HEK293 (cell line): ENCODE data around the gene IL2RA.
A peak's percentile ranks its signal among the peaks of the same experiment; 100 is the strongest.

ENCODE experiments used
- CTCF ChIA-PET: fragments of 350-600 bp; formaldehyde crosslinking; extraction: SDS; loops from one replicate; lab custom pipeline; 2021; ENCODE audit warnings: antibody characterized with exemption; lab: Yijun Ruan, JAX
- POLR2A ChIA-PET: fragments of 300-600 bp; formaldehyde crosslinking; extraction: SDS; loops from one replicate; lab custom pipeline; 2020; ENCODE audit warnings: antibody characterized with exemption, inconsistent platforms; lab: Yijun Ruan, JAX
- H3K27ac ChIP-seq: fragments of 200-500 bp; sonication (Bioruptor generic); 2 replicates; pipeline ENCODE4 v1.5.1; 2014; ENCODE audit warnings: low read depth, low read length, control low read depth, inconsistent platforms; ENCODE audit errors: extremely low read depth
- H3K36me3 ChIP-seq, 2 experiments: fragments of 200-500 bp in 1 of 2; sonication (Bioruptor generic) in 1 of 2; 1 replicate in 1 of 2; 2 replicates in 1 of 2; pipeline ENCODE4 v1.5.1; 2014 to 2017; ENCODE audit warnings: inconsistent platforms in 2 of 2, low read length in 2 of 2; ENCODE audit not compliant: control insufficient read depth in 2 of 2, insufficient read depth in 1 of 2
- H3K4me1 ChIP-seq: fragments of 200-500 bp; sonication (Bioruptor generic); 2 replicates; pipeline ENCODE4 v1.5.1; 2014; ENCODE audit warnings: mild to moderate bottlenecking, low read length, inconsistent platforms; ENCODE audit not compliant: control insufficient read depth, insufficient read depth
- H3K4me3 ChIP-seq: 2 replicates; pipeline ENCODE4 v1.5.1; 2011; ENCODE audit warnings: low read depth, mild to moderate bottlenecking, control low read depth, low read length, moderate library complexity
- H3K9me3 ChIP-seq: fragments of 200-500 bp; sonication (Bioruptor generic); 2 replicates; pipeline ENCODE4 v1.5.1; 2014; ENCODE audit warnings: low read depth, low read length, inconsistent platforms; ENCODE audit not compliant: control insufficient read depth, insufficient read depth
- HOXA7 ChIP-seq: sonication (generic); formaldehyde crosslinking; IDR thresholded peaks from 2 replicates; pipeline ENCODE4 v1.8.1; 2022; ENCODE audit warnings: missing genetic modification reagents, borderline replicate concordance
- ZNF146 ChIP-seq: fragments of 450-650 bp; formaldehyde crosslinking; IDR thresholded peaks from 2 replicates; pipeline ENCODE4 v1.5.1; 2016; ENCODE audit warnings: missing biosample characterization, missing genetic modification characterization
- ZNF155 ChIP-seq: fragments of 450-650 bp; formaldehyde crosslinking; IDR thresholded peaks from 2 replicates; pipeline ENCODE4 v1.5.1; 2016; ENCODE audit warnings: missing biosample characterization, missing genetic modification characterization
- ZNF16 ChIP-seq: fragments of 450-650 bp; formaldehyde crosslinking; IDR thresholded peaks from 2 replicates; pipeline ENCODE4 v1.5.1; 2016; ENCODE audit warnings: low read depth, missing biosample characterization, missing genetic modification characterization
- ZNF211 ChIP-seq: fragments of 450-650 bp; formaldehyde crosslinking; IDR thresholded peaks from 2 replicates; pipeline ENCODE4 v1.5.1; 2016; ENCODE audit warnings: low read depth, missing biosample characterization, missing genetic modification characterization
- ZNF37A ChIP-seq: fragments of 450-650 bp; IDR thresholded peaks from 2 replicates; pipeline ENCODE4 v1.5.1; 2018; ENCODE audit warnings: missing biosample characterization, missing genetic modification characterization
- ZNF664 ChIP-seq: fragments of 450-650 bp; formaldehyde crosslinking; IDR thresholded peaks from 2 replicates; pipeline ENCODE4 v1.5.1; 2016; ENCODE audit warnings: missing biosample characterization, missing genetic modification characterization
- TF ChIP-seq, protein P1 (sequence below): fragments of 450-650 bp; formaldehyde crosslinking; IDR thresholded peaks from 2 replicates; pipeline ENCODE4 v1.5.1; 2017; ENCODE audit warnings: missing biosample characterization, missing genetic modification characterization
- TF ChIP-seq, protein P2 (sequence below): fragments of 450-650 bp; formaldehyde crosslinking; IDR thresholded peaks from 2 replicates; pipeline ENCODE4 v1.5.1; 2016; ENCODE audit warnings: missing biosample characterization, missing genetic modification characterization, borderline replicate concordance
- TF ChIP-seq, protein P3 (sequence below): fragments of 450-650 bp; formaldehyde crosslinking; IDR thresholded peaks from 2 replicates; pipeline ENCODE4 v1.5.1; 2017; ENCODE audit warnings: missing biosample characterization, missing genetic modification characterization
- TF ChIP-seq, protein P4 (sequence below): fragments of 450-650 bp; formaldehyde crosslinking; IDR thresholded peaks from 2 replicates; pipeline ENCODE4 v1.5.1; 2016; ENCODE audit warnings: missing biosample characterization, missing genetic modification characterization, borderline replicate concordance
- TF ChIP-seq, protein P5 (sequence below): fragments of 450-650 bp; formaldehyde crosslinking; conservative IDR thresholded peaks from 2 replicates; pipeline ENCODE4 v1.5.1; 2016; ENCODE audit warnings: low read depth, missing biosample characterization, missing genetic modification characterization
- TF ChIP-seq, protein P6 (sequence below): fragments of 450-650 bp; formaldehyde crosslinking; IDR thresholded peaks from 2 replicates; pipeline ENCODE4 v1.5.1; 2016; ENCODE audit warnings: missing biosample characterization, missing genetic modification characterization

IL2RA gene

DNA sequence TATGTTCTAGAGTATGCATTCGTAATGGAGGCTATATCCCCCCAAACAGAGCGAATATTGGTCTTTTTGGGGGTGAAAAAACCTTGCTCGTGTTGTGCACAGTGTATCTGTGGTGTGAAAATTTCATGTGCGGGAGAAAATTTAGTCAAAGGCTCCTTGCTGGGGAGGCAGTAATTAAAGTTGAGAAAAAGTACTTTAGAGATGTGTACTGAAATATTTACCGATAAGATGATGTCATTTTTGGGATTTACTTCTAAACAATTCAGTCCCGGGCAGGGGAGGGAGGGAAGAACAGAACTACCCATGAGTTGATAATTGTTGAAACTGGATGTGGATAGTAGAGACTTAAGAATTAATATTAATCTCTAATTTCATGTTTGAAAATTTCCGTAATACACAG lies 36.0 kb upstream of the IL2RA start:
- Histone ChIP-seq H3K9me3 (no peaks in the 10 kb centered on the region), H3K27ac (no peak overlapping the region), H3K4me1 (peaks cover 13% of the 10 kb centered on the region; the same call in 1 of the 2 replicates), H3K36me3 (peaks cover 30 to 56% of the 10 kb centered on the region in 2 experiments), H3K4me3 (no peak overlapping the region)
- ChIA-PET POLR2A (no interaction called here), CTCF (no interaction called here)
- TF ChIP-seq, protein P1, sequence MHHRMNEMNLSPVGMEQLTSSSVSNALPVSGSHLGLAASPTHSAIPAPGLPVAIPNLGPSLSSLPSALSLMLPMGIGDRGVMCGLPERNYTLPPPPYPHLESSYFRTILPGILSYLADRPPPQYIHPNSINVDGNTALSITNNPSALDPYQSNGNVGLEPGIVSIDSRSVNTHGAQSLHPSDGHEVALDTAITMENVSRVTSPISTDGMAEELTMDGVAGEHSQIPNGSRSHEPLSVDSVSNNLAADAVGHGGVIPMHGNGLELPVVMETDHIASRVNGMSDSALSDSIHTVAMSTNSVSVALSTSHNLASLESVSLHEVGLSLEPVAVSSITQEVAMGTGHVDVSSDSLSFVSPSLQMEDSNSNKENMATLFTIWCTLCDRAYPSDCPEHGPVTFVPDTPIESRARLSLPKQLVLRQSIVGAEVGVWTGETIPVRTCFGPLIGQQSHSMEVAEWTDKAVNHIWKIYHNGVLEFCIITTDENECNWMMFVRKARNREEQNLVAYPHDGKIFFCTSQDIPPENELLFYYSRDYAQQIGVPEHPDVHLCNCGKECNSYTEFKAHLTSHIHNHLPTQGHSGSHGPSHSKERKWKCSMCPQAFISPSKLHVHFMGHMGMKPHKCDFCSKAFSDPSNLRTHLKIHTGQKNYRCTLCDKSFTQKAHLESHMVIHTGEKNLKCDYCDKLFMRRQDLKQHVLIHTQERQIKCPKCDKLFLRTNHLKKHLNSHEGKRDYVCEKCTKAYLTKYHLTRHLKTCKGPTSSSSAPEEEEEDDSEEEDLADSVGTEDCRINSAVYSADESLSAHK (tag by site-specific recombination) = no peak
- TF ChIP-seq, protein P2, sequence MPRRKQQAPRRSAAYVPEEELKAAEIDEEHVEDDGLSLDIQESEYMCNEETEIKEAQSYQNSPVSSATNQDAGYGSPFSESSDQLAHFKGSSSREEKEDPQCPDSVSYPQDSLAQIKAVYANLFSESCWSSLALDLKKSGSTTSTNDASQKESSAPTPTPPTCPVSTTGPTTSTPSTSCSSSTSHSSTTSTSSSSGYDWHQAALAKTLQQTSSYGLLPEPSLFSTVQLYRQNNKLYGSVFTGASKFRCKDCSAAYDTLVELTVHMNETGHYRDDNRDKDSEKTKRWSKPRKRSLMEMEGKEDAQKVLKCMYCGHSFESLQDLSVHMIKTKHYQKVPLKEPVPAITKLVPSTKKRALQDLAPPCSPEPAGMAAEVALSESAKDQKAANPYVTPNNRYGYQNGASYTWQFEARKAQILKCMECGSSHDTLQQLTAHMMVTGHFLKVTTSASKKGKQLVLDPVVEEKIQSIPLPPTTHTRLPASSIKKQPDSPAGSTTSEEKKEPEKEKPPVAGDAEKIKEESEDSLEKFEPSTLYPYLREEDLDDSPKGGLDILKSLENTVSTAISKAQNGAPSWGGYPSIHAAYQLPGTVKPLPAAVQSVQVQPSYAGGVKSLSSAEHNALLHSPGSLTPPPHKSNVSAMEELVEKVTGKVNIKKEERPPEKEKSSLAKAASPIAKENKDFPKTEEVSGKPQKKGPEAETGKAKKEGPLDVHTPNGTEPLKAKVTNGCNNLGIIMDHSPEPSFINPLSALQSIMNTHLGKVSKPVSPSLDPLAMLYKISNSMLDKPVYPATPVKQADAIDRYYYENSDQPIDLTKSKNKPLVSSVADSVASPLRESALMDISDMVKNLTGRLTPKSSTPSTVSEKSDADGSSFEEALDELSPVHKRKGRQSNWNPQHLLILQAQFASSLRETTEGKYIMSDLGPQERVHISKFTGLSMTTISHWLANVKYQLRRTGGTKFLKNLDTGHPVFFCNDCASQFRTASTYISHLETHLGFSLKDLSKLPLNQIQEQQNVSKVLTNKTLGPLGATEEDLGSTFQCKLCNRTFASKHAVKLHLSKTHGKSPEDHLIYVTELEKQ (tag by site-specific recombination) = no peak
- TF ChIP-seq, protein P3, sequence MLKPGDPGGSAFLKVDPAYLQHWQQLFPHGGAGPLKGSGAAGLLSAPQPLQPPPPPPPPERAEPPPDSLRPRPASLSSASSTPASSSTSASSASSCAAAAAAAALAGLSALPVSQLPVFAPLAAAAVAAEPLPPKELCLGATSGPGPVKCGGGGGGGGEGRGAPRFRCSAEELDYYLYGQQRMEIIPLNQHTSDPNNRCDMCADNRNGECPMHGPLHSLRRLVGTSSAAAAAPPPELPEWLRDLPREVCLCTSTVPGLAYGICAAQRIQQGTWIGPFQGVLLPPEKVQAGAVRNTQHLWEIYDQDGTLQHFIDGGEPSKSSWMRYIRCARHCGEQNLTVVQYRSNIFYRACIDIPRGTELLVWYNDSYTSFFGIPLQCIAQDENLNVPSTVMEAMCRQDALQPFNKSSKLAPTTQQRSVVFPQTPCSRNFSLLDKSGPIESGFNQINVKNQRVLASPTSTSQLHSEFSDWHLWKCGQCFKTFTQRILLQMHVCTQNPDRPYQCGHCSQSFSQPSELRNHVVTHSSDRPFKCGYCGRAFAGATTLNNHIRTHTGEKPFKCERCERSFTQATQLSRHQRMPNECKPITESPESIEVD (tag by site-specific recombination) = peak; percentile 55; the same call in 1 of the 2 replicates

DNA sequence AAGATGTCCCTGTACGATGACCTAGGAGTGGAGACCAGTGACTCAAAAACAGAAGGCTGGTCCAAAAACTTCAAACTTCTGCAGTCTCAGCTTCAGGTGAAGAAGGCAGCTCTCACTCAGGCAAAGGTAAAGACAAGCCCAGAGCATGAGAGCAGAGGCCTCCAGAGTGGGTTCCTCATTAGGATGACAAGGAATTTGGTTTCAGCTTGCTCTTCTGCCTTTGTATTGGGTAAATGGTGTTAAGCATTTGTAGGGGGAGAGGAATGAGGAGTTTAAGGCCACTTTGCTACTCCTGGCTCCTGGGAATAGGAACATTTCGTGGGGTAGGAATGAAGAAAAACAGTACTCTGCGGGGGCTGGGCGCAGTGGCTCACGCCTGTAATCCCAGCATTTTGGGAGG lies 34.9 kb upstream of the IL2RA start:
- POLR2A ChIA-PET = no interaction called here
- CTCF ChIA-PET = interaction anchor here (0.6 to 1.2 kb wide), 2 partner anchors 10 to 55 kb away, joined by 4 to 7 read pairs; no protein-coding TSS in a partner anchor
- TF ChIP-seq, protein P4, sequence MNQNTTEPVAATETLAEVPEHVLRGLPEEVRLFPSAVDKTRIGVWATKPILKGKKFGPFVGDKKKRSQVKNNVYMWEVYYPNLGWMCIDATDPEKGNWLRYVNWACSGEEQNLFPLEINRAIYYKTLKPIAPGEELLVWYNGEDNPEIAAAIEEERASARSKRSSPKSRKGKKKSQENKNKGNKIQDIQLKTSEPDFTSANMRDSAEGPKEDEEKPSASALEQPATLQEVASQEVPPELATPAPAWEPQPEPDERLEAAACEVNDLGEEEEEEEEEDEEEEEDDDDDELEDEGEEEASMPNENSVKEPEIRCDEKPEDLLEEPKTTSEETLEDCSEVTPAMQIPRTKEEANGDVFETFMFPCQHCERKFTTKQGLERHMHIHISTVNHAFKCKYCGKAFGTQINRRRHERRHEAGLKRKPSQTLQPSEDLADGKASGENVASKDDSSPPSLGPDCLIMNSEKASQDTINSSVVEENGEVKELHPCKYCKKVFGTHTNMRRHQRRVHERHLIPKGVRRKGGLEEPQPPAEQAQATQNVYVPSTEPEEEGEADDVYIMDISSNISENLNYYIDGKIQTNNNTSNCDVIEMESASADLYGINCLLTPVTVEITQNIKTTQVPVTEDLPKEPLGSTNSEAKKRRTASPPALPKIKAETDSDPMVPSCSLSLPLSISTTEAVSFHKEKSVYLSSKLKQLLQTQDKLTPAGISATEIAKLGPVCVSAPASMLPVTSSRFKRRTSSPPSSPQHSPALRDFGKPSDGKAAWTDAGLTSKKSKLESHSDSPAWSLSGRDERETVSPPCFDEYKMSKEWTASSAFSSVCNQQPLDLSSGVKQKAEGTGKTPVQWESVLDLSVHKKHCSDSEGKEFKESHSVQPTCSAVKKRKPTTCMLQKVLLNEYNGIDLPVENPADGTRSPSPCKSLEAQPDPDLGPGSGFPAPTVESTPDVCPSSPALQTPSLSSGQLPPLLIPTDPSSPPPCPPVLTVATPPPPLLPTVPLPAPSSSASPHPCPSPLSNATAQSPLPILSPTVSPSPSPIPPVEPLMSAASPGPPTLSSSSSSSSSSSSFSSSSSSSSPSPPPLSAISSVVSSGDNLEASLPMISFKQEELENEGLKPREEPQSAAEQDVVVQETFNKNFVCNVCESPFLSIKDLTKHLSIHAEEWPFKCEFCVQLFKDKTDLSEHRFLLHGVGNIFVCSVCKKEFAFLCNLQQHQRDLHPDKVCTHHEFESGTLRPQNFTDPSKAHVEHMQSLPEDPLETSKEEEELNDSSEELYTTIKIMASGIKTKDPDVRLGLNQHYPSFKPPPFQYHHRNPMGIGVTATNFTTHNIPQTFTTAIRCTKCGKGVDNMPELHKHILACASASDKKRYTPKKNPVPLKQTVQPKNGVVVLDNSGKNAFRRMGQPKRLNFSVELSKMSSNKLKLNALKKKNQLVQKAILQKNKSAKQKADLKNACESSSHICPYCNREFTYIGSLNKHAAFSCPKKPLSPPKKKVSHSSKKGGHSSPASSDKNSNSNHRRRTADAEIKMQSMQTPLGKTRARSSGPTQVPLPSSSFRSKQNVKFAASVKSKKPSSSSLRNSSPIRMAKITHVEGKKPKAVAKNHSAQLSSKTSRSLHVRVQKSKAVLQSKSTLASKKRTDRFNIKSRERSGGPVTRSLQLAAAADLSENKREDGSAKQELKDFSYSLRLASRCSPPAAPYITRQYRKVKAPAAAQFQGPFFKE = no peak
- no peak for TF ChIP-seq HOXA7 (CRISPR knock-in tag)
- no peak for TF ChIP-seq ZNF37A
- TF ChIP-seq, protein P5, sequence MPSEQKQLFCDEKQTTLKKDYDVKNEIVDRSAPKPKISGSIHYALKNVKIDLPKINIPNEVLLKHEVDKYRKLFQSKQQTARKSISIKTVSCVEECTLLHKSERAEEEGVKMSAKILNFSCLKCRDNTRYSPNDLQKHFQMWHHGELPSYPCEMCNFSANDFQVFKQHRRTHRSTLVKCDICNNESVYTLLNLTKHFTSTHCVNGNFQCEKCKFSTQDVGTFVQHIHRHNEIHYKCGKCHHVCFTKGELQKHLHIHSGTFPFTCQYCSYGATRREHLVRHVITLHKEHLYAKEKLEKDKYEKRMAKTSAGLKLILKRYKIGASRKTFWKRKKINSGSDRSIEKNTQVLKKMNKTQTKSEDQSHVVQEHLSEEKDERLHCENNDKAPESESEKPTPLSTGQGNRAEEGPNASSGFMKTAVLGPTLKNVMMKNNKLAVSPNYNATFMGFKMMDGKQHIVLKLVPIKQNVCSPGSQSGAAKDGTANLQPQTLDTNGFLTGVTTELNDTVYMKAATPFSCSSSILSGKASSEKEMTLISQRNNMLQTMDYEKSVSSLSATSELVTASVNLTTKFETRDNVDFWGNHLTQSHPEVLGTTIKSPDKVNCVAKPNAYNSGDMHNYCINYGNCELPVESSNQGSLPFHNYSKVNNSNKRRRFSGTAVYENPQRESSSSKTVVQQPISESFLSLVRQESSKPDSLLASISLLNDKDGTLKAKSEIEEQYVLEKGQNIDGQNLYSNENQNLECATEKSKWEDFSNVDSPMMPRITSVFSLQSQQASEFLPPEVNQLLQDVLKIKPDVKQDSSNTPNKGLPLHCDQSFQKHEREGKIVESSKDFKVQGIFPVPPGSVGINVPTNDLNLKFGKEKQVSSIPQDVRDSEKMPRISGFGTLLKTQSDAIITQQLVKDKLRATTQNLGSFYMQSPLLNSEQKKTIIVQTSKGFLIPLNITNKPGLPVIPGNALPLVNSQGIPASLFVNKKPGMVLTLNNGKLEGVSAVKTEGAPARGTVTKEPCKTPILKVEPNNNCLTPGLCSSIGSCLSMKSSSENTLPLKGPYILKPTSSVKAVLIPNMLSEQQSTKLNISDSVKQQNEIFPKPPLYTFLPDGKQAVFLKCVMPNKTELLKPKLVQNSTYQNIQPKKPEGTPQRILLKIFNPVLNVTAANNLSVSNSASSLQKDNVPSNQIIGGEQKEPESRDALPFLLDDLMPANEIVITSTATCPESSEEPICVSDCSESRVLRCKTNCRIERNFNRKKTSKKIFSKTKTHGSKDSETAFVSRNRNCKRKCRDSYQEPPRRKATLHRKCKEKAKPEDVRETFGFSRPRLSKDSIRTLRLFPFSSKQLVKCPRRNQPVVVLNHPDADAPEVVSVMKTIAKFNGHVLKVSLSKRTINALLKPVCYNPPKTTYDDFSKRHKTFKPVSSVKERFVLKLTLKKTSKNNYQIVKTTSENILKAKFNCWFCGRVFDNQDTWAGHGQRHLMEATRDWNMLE = no peak
- TF ChIP-seq ZNF155 = no peak
- no peak for TF ChIP-seq ZNF664
- TF ChIP-seq ZNF211 (tag by site-specific recombination) = no peak
- no peak for TF ChIP-seq ZNF16 (tag by site-specific recombination)
- TF ChIP-seq ZNF146 (tag by site-specific recombination) = no peak
- TF ChIP-seq, protein P6, sequence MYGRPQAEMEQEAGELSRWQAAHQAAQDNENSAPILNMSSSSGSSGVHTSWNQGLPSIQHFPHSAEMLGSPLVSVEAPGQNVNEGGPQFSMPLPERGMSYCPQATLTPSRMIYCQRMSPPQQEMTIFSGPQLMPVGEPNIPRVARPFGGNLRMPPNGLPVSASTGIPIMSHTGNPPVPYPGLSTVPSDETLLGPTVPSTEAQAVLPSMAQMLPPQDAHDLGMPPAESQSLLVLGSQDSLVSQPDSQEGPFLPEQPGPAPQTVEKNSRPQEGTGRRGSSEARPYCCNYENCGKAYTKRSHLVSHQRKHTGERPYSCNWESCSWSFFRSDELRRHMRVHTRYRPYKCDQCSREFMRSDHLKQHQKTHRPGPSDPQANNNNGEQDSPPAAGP = no peak

More for the DNA sequence above, 34.9 kb upstream of the IL2RA start:
- no peaks in the 10 kb centered on the region for H3K9me3 ChIP-seq
- H3K36me3 ChIP-seq = peaks cover 30 to 45% of the 10 kb centered on the region in 2 experiments
- no peak overlapping the region for H3K4me3 ChIP-seq
- H3K27ac ChIP-seq = no peak overlapping the region
- H3K4me1 ChIP-seq = peaks cover 15% of the 10 kb centered on the region; the same call in 1 of the 2 replicates
